ENCODE data around the gene GPD1L.
A peak's percentile ranks its signal among the peaks of the same experiment; 100 is the strongest.

Gene GPD1L

DNA sequence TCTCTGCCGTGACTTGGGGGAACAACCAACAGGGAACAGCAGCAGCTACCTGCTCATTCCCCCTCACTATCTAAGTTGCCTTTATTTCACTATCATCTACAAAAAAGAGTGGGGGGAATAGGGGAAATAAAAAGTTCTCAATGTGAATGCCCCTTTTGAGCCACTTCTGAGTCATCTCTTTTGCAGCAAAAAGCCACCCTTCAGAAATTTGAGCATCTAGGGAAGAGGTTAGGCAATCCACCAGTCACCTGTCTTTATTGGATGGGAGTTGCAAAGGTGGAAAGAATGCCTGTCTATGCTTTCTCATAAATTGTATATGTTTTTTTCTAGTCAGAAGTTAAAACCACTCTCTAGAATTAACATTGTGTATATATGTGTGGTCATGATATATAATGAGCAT is 41.1 kb downstream of the GPD1L start:
- TF ChIP-seq, protein P1, sequence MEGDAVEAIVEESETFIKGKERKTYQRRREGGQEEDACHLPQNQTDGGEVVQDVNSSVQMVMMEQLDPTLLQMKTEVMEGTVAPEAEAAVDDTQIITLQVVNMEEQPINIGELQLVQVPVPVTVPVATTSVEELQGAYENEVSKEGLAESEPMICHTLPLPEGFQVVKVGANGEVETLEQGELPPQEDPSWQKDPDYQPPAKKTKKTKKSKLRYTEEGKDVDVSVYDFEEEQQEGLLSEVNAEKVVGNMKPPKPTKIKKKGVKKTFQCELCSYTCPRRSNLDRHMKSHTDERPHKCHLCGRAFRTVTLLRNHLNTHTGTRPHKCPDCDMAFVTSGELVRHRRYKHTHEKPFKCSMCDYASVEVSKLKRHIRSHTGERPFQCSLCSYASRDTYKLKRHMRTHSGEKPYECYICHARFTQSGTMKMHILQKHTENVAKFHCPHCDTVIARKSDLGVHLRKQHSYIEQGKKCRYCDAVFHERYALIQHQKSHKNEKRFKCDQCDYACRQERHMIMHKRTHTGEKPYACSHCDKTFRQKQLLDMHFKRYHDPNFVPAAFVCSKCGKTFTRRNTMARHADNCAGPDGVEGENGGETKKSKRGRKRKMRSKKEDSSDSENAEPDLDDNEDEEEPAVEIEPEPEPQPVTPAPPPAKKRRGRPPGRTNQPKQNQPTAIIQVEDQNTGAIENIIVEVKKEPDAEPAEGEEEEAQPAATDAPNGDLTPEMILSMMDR (IDR thresholded peaks at IDR 0.05; ENCODE audit: low read depth, low read length, missing control alignments) = no peak
- H3K4me3 ChIP-seq (ENCODE audit: low read depth, low read length) = no peak overlapping the region
- no peak for DNase-seq (ENCODE audit: low read depth)

DNA sequence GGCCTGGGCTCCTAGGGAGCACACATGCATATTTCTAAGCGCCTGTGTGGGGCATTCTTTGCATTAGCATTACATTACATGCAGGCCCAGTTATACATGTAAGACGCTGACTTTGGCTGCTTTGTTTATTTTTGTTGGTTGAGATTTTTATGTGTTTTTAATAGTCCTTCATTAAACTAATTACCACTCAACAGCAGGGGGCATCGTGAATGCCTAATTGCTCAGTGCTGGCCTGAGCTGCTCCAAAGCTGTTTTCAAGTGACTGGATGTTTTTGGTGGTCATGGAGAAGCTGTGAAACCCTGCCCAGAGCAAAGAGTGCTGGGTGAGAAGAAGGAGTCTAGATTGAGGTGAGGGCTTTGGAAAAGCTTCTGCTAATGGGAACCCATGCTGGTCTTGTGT is 41.5 kb downstream of the GPD1L start:
- no peak for DNase-seq (ENCODE audit: low read depth)
- TF ChIP-seq, protein P1 (IDR thresholded peaks at IDR 0.05; ENCODE audit: low read depth, low read length, missing control alignments) = peak; percentile 10
- no peak overlapping the region for H3K4me3 ChIP-seq (ENCODE audit: low read depth, low read length)

DNA sequence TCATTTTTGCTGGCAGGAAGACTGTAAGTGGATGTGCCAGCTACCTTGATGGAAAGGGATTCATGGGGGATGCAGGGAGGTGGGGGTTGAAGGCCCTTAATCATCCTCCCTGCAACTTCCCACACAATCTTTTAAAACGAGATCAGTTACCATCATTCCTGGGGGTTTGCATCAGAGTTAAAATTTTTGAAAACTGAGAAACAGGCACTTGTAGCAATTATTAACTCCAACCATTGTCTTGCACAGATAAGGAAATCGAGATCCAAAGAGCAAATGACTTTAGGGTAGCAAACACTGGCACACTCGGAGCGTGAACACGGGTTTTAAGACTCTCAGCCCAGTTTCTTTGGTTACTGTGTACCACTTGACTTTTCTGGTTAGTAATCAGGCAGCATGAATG is 41.9 kb downstream of the GPD1L start:
- TF ChIP-seq, protein P1 (IDR thresholded peaks at IDR 0.05; ENCODE audit: low read depth, low read length, missing control alignments) = no peak
- DNase-seq (ENCODE audit: low read depth) = no peak
- H3K4me3 ChIP-seq (ENCODE audit: low read depth, low read length) = no peak overlapping the region

DNA sequence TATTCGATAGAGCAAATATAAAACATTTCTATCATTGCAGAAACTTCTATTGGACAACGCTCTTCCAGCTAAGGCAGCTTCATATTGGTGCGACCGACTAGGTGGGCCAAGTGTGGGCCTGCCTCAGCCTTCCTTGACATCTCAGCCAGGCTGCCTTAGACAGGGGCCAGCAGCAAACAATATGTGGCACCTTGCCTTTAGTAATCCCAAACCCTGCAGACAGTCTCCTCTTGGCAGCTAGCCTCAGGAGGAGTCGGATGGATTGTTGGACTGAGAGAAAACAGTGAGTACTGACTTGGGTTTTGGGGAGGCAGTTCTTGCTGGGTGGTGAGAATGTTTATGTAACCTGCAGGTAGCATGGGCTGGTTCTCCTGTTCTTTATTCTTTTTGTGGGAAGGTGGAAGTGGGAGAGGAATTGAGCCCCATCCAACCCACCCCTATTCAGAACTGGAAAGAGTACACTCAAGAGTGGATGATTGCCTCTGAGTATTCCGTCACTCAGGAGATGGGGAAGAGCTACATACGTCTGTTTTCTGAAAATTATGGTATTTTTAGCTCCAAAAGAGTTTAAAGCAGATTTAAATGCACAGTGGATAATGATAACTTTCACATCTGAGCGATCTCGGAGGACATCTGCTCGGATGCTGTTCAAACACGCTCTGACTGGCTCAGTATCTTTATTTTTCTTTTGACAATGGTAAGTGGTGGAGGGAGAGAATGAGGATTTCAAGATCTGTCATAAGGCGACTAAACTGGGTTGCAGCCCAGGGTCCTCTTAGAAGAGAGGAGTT is 47.2 kb downstream of the GPD1L start:
- TF ChIP-seq, protein P1 (IDR thresholded peaks at IDR 0.05; ENCODE audit: low read depth, low read length, missing control alignments) = no peak

DNA sequence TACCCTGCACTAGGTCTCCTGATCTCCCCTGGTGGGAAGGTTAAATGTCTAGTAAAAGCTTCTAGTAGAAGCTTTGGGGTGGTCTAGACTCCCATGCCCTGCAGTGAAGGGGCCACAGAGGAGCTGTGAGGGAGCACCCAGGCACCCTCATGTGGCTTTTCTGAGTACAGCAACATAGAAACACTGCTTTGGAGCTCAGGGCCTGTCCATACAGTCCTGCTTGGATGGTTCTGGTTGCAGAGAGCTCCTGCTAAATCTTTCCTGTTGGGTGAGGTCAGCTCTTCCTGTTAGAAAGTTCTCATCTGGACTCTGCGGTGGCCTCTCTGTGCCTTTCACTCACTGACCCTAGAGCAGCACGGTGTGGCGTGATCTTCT is 47.8 kb downstream of the GPD1L start:
- TF ChIP-seq, protein P1 (IDR thresholded peaks at IDR 0.05; ENCODE audit: low read depth, low read length, missing control alignments) = peak; percentile 30
- H3K4me3 ChIP-seq (ENCODE audit: low read depth, low read length) = no peak overlapping the region
- no peak for DNase-seq (ENCODE audit: low read depth)

More for the DNA sequence above, 47.2 kb downstream of the GPD1L start:
- DNase-seq (ENCODE audit: low read depth) = no peak
- no peak overlapping the region for H3K4me3 ChIP-seq (ENCODE audit: low read depth, low read length)

DNA sequence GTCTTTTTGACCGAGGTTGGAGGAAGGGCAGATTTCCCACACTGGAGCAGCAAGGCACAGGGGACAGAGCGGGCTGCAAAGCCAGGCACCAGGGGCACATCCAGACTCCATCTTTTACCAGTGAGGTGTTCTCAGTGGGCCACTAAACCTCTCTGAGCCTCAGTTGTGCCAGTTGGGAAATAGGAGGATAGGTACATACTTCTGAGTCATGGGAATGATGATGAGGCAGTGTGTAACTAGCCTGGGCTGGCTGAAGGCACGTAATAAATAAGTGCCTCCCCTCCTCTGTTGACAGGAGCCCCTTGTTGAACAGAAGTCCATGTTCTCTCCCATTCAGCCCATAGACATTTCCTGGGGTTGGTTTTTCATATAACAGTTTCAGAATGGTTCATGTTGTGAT is 48.7 kb downstream of the GPD1L start:
- DNase-seq (ENCODE audit: low read depth) = no peak

More for the DNA sequence above, 48.7 kb downstream of the GPD1L start:
- H3K4me3 ChIP-seq (ENCODE audit: low read depth, low read length) = no peak overlapping the region
- TF ChIP-seq, protein P1 (IDR thresholded peaks at IDR 0.05; ENCODE audit: low read depth, low read length, missing control alignments) = no peak

Data from GM12864 (cell line).